Neural cell (in vitro differentiated cells): ENCODE measurements around the gene DUSP18.

ENCODE experiments used
- EZH2 ChIP-seq: fragments of 200-600, 300-800 bp; shearing (Covaris generic), sonication (generic); IDR thresholded peaks from 2 replicates; pipeline ENCODE4 v1.6.1; 2014; ENCODE audit warnings: antibody characterized with exemption, low read length, borderline replicate concordance, mild to moderate bottlenecking; ENCODE audit not compliant: insufficient read depth, poor library complexity, severe bottlenecking
- MXI1 ChIP-seq: fragments of 450-650 bp; conservative IDR thresholded peaks from 2 replicates; pipeline ENCODE4 v1.6.1; 2014; ENCODE audit warnings: antibody characterized with exemption, mild to moderate bottlenecking; ENCODE audit not compliant: poor library complexity, severe bottlenecking
- TAF1 ChIP-seq: IDR thresholded peaks from 2 replicates; pipeline ENCODE4 v1.6.1; 2012; ENCODE audit warnings: low read depth
- TF ChIP-seq, protein P1 (sequence below): fragments of 450-650 bp; IDR thresholded peaks from 2 replicates; pipeline ENCODE4 v1.5.1; 2014; ENCODE audit warnings: antibody characterized with exemption, mild to moderate bottlenecking, moderate library complexity; ENCODE audit not compliant: poor library complexity, severe bottlenecking

DNA sequence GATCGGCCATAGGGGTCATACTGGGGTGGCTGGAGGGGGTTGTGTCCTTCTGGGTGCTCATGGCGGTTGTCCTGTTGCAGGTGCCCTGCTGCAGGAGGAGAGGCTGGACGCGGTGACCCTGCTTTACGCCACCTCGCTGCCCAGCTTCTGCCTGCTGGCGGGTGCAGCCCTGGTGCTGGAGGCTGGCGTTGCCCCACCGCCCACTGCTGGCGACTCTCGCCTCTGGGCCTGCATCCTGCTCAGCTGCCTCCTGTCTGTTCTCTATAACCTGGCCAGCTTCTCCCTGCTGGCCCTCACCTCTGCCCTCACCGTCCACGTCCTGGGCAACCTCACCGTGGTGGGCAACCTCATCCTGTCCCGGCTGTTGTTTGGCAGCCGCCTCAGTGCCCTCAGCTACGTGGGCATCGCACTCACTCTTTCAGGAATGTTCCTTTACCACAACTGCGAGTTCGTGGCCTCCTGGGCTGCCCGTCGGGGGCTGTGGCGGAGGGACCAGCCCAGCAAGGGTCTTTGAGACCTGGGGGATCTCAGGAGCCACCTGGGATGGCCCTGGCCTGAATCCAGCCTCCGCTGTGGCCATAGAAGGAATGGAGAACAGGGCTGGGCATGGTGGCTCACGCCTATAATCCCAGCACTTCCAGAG is 21.0 kb downstream of the DUSP18 start:
- TF ChIP-seq TAF1 = no peak
- TF ChIP-seq EZH2 = no peak
- TF ChIP-seq, protein P1, sequence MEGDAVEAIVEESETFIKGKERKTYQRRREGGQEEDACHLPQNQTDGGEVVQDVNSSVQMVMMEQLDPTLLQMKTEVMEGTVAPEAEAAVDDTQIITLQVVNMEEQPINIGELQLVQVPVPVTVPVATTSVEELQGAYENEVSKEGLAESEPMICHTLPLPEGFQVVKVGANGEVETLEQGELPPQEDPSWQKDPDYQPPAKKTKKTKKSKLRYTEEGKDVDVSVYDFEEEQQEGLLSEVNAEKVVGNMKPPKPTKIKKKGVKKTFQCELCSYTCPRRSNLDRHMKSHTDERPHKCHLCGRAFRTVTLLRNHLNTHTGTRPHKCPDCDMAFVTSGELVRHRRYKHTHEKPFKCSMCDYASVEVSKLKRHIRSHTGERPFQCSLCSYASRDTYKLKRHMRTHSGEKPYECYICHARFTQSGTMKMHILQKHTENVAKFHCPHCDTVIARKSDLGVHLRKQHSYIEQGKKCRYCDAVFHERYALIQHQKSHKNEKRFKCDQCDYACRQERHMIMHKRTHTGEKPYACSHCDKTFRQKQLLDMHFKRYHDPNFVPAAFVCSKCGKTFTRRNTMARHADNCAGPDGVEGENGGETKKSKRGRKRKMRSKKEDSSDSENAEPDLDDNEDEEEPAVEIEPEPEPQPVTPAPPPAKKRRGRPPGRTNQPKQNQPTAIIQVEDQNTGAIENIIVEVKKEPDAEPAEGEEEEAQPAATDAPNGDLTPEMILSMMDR = no peak
- TF ChIP-seq MXI1 = no peak
